Measurements from ENCODE around the gene ASB10.

ASB10 gene

DNA sequence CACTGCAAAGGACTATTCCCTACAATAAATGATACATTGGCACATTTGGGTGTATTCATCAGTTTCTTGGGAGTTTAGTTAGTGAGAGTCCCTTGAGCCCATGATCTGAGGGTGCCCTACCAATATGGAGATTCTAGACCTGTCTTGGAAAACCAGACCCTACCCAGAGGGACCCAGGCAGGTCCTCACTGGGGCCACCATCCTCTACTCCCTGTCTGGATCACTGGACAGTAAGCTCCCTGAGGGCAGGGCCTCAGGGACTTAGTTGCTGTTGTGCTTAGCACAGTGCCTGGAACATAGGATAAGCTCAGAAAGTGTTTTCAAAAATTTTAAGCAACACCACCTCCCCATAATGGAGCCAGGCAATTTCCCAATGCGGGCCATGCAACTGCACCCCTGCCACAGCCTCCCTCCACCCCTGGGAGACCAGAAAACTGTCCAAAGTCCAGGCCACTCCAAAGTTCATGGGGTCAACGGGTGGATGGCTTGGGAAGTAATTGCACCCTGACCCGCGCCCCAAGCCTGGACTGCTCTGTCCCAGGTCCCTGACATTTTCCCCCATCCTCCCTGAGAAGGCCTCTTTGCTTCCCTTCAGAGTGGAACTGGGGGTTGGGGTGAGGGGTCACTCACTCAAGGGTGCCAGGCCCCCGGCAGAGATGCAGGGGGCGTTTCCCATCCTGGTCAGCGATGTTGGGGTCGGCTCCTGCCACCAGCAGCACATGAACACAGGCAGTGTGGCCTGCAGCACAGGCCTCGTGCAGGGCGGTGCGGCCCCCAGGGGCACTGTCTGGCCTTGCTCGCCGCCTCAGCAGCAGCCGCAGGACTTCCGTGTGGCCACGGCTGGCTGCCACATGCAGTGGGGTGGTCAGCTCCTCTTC, 1.0 kb downstream of the ASB10 start:
- no peak for DNase-seq

- no peak for DNase-seq
Observed at GRCh38 chr7:151181011-151181431, 6.0 kb downstream of the ASB10 start.

DNA sequence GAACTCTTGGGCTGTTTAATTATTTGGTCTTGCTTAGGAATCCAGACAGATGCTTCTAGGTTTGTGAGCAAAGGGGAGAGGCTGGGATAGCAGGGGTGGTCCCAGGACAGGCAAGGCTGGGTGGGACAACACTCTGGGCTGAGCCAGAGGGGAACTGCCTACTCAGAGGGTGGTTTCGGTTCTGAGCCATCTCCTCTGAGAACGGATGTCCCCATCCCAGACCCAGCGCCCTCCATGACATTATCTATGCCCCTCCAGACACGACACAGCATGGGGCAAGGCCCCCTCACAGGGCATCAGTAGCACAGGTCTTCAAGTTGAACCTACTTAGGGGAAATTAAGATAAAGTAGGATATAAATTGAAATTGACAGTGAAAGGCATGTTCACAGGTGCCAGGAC, 7.1 kb downstream of the ASB10 start:
- DNase-seq, result no peak

- DNase-seq, result no peak
Observed at GRCh38 chr7:151179287-151179860, 7.7 kb downstream of the ASB10 start.

GRCh38 chr7:151178831-151179230, 8.2 kb downstream of the ASB10 start:
- DNase-seq, result no peak

- DNase-seq, result no peak
Observed at GRCh38 chr7:151178236-151178635, 8.8 kb downstream of the ASB10 start.

DNA sequence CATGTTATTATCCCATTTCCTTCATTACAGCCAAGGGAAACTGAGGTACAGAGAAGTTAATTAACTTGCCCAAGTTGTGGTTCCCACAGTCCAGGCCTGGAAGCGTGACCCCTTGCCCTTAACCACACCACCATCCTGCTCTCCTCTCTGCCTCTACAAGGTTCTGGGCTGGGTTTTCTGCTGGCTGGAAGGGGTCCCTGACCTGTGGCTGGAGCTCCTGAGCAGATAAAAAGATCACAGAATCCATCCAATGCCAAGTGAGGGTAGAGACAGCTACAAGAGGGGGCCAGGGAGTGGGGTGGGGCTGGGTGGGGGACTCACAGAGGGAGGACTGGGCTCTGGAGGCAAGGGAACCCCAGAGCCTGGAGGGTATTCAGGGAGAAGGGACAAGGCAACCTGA, 9.7 kb downstream of the ASB10 start:
- no peak for DNase-seq

- no peak for DNase-seq
Observed at GRCh38 chr7:151176401-151176800, 10.6 kb downstream of the ASB10 start.

DNA sequence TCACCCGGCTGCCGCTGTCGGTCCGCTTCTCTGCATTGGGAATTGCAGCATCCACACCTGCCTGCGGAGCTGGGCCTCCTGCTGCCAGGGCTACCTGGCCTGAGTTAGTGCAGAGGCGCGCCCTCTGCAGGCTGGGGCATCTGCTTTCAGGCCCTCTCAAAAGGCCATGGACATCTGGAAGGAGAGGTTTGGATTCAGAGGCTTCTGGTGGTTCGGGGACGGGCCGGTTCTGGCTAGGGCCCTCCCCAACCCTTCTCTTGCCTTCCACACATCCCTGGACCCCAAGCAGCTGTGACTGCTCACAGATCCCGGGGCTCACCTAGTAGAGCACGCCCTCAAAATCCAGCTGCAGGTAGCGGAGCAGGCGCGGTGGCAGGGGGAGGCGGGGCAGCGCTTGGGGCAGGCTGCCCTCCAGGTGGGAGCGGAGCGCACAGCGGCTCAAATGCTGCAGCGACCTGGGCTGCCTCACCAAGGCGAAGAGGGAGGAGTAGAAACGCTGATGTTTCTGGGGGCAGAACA, 11.2 kb downstream of the ASB10 start:
- DNase-seq, result no peak

GRCh38 chr7:151175047-151175792, 11.8 kb downstream of the ASB10 start:
- no peak for DNase-seq

GRCh38 chr7:151174246-151175046, 12.6 kb downstream of the ASB10 start:
- DNase-seq, result no peak

GRCh38 chr7:151173386-151174245, 13.4 kb downstream of the ASB10 start:
- DNase-seq, result no peak

DNA sequence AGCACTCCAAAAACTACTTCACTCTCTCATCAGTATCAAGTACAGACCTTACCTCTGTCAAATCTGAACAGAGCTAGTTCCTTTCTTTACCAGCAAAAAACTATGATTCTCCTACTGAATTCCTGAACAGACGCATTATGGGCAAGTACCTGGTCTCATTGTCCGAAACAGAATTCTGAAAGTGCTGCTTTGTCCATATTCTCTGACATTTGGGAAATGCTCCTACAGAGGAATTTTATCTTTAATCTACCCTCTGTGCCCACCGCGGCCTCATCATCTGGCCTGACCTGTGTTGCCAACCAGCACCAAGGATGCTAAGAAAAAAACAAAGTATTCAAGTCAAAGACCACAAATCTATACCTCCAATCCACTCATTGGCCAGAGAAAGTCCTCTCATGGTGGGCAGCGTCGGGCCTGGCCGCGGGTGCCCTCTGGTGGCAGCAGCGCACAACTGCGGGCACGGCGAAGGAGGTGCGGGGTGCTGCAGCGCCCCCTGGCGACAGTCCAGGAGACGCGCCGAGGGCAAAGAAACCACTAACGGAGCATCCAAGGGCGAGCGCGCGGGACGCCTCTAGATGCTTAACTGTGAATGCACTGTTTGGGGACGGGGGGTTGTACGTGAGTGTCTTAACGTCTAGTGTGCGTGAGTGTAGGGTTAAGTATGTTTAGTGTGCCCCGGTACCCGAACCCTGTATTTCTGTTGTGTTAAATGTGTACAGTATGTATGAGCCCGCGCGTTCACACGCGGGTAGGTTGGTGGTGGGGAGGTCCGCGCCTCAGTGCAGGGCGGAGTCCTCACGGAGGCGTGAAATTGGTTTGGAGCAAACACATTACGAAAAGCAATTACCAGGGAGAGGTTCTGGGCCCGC, 14.5 kb downstream of the ASB10 start:
- peak; percentile 34 to 70 for DNase-seq

DNA sequence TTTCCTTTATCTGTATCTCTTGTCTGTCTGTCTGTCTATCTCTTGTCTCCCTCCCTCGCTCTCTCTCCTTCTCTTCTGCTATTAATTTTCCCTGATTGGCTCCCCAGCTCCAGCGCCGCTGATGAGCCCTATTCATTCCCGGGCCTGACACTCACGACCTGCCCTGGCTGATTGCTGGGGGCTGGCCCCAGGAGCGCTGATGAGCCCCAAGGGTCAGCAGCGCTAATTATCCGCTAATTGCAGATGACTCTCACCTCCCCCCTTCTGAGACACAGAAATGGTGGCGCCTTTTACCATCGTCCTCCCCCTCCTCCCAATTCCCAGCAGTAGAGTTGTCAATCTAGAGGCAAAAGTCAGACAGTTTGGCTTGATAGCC, 18.3 kb downstream of the ASB10 start:
- no peak for DNase-seq

DNA sequence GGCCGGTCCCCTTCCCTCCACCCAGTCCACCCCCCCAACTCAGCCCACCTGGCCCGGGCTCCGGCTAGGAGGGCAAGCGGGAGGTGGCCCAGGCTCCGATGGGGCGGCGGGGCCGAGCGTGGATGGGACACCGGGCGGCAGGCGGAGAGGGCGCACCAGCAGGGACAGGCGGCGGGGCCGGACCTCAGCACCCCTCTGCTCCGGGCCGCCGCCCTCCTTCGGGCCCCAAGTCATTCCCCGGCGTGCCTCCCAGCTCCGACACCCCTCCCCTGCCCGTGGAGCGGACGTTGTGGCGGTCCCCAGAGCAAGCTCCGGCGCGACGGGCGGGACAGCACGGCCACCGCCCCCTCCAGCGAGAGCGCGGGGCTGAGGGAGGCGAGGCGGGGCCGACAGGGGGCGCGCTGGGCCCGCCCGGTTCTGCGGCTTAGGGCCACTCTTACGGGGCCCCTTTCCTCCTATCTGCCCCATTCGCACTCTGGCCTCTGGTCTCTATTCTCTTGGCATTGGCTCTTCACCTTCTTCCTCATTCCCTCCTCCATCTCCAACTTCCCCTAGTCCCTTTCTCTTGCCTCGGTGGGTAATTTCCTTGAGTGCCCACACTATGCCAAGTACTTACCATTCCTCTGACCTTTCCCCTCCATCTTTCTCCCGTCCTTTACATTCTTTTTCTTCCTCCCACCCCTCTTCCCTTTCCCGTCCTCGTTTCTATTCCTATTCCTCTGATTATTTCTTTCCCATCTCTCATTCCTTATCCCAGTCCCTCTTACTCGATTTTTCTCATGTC, 18.9 kb downstream of the ASB10 start:
- DNase-seq, result peak in 1 of 2 donors; percentile 17

DNA sequence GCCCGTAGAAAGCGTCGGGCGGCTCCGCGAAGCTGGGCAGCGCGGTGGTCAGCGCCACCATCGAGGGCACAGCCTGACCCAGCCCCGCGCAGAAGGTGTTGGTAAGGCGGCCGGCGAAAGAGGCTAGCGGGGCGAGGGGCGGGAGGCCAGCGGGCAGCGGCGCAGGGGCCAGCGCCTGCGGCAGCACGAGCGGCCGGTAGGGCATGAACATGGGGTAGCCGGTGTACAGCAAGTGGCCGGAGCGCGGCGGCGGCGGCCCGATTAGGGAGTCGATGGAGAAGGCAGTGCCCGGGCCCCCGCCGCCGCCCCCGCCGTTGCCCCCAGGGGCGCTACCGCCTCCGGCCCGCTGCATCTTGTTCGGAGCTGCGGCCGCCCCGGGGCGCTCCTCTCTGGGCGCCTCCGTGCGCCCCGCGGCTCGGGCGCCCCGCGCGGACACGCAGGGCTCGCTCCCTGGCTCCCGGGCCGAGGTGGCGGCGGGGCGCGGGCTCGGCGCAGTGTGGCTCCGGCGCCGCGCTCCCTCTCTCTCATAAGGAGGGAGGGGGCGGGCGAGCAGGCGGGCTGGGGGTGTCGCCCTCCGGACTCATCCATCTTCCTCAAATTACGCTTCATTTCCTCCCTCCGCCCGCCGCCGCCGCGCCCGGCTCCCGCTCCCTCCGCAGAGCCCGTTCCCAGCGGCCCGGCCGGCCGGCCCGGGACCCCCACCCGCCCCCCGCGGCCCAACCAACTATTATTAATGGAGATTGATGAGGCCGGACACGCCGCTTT, 19.7 kb downstream of the ASB10 start, which contains the start of gene GBX1:
TSS of gene GBX1 (minus strand) at position 498 of the 765 bp plus-strand sequence. CDS start at position 352, 146 bp downstream.
- no peak for DNase-seq

- no peak for DNase-seq
Observed at GRCh38 chr7:151166629-151167196, 20.3 kb downstream of the ASB10 start.

GRCh38 chr7:151161757-151162156, 25.3 kb downstream of the ASB10 start:
- no peak for DNase-seq
